Prostate gland (tissue), 2 donors: Measurements from ENCODE around the gene NRF1. TPM values are rescaled to one million over a fixed set of nuclear protein-coding genes. Genes with fewer than 3 reads are reported as not detected.
A peak's percentile ranks its signal among the peaks of the same experiment; 100 is the strongest.

ENCODE experiments used
- DNase-seq: peaks from one replicate; pipeline ENCODE4 v3.0.0-alpha.2; 2019; ENCODE audit warnings: low spot score
- H3K27ac ChIP-seq, 2 donors: fragments of 200-600 bp; sonication (generic); 2 replicates each; pipeline ENCODE4 v1.5.1; 2017 to 2019
- H3K27me3 ChIP-seq: fragments of 200-600 bp; sonication (generic); replicated peaks from 2 replicates; pipeline ENCODE4 v1.5.1; 2019; ENCODE audit not compliant: insufficient read depth
- H3K36me3 ChIP-seq, 2 donors: fragments of 200-600 bp; sonication (generic); 1 replicate in 1 of 2; 2 replicates in 1 of 2; pipeline versions ENCODE4 v1.5.1 to v1.8.1; 2017 to 2019
- H3K4me1 ChIP-seq: fragments of 200-600 bp; sonication (generic); replicated peaks from 2 replicates; pipeline ENCODE4 v1.5.1; 2019
- H3K4me3 ChIP-seq, 2 donors: fragments of 200-600 bp; sonication (generic); 2 replicates each; pipeline ENCODE4 v1.5.1; 2017 to 2019
- H3K9me3 ChIP-seq: fragments of 200-600 bp; sonication (generic); 2 replicates; pipeline ENCODE4 v1.5.1; 2017
- POLR2A ChIP-seq: fragments of 450-650 bp; IDR thresholded peaks from one replicate; pipeline ENCODE4 v1.6.1; 2016; ENCODE audit warnings: antibody characterized with exemption, mild to moderate bottlenecking
- POLR2AphosphoS5 ChIP-seq: sonication (generic); formaldehyde crosslinking; IDR thresholded peaks from one replicate; pipeline ENCODE4 v1.6.1; 2017; ENCODE audit warnings: antibody characterized with exemption
- WGBS: methylation state at CpG from one replicate; pipeline ENCODE4 v1.1.5; 2018; 5-methylcytosine and 5-hydroxymethylcytosine counted together
- intact Hi-C: fragments of 100-400 bp; cut with DNase I; formaldehyde crosslinking; loops from one replicate; pipeline ENCODE4 v1.14.2; 2022
- total RNA-seq, 2 donors: library from RNA; depleted of rRNA; stranded (reverse); fragments of >200 nt; gene quantifications; one replicate each; pipeline ENCODE4 v1.1.0, GENCODE V29; 2016
- TF ChIP-seq, protein P1 (sequence below), 4 experiments: fragments of 200-600 bp in 2 of 4; fragments of 450-650 bp in 2 of 4; sonication (generic) in 2 of 4; IDR thresholded peaks; 1 replicate in 3 of 4; 2 replicates in 1 of 4; pipeline ENCODE4 v1.5.1; 2016 to 2019; ENCODE audit warnings: antibody characterized with exemption in 4 of 4, mild to moderate bottlenecking in 2 of 4, moderate library complexity in 2 of 4

Gene NRF1
- total RNA-seq, 2 donors from 2014 or later = 22.3 to 27.0 TPM

DNA sequence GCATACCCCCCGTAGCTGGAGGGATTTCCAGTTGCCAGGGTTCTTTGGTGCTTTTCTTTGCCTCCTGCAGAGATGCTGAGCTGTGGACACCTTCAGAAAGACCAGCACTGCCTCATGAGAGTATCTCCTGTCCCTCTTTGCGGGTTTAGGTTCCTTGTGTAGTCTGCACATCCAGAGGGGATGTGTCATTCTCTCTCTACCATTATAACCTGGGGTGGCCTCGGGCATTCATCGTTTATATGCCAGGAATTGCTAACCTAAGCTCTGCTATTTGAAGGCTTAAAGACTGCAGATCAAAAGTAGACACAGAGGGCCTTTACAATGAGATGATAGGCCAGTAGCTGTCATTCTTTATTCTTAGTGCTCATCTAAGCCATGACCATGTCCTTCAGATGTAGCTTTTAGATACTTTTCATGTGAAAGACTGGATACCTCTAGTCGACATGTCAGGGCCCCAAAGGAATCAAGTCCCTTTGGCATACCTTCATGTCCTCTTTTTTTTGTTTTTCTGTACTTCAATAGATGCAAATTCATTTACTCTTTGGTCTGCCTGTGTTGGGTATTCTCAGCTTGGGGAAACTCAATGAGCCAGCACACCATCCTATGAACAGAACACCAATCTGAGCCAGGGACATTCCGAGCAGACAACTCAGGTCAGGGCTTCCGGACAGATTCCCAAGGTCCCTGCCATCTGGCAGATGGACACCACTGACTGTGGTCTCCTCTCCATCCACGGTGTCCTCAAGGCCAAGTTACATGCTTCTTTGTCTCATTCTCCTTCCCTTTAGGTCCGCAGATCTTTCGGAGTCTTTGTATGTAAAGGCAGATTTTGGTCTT lies 129.3 kb downstream of the NRF1 start:
- DNase-seq = no peak
- TF ChIP-seq POLR2AphosphoS5 (no peak), POLR2A (no peak)
- TF ChIP-seq, protein P1, sequence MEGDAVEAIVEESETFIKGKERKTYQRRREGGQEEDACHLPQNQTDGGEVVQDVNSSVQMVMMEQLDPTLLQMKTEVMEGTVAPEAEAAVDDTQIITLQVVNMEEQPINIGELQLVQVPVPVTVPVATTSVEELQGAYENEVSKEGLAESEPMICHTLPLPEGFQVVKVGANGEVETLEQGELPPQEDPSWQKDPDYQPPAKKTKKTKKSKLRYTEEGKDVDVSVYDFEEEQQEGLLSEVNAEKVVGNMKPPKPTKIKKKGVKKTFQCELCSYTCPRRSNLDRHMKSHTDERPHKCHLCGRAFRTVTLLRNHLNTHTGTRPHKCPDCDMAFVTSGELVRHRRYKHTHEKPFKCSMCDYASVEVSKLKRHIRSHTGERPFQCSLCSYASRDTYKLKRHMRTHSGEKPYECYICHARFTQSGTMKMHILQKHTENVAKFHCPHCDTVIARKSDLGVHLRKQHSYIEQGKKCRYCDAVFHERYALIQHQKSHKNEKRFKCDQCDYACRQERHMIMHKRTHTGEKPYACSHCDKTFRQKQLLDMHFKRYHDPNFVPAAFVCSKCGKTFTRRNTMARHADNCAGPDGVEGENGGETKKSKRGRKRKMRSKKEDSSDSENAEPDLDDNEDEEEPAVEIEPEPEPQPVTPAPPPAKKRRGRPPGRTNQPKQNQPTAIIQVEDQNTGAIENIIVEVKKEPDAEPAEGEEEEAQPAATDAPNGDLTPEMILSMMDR (IDR thresholded peaks at IDR 0.05) = no peak
- 70% methylated on average over 10 of the region's 10 CpGs for WGBS
- Histone ChIP-seq H3K4me3 (no peak overlapping the region), H3K4me1 (peaks cover 8% of the 10 kb centered on the region), H3K27ac (no peak overlapping the region), H3K27me3 (no peaks in the 10 kb centered on the region), H3K9me3 (no peaks in the 10 kb centered on the region), H3K36me3 (no peaks in the 10 kb centered on the region)
- intact Hi-C loops = no loop called here

DNA sequence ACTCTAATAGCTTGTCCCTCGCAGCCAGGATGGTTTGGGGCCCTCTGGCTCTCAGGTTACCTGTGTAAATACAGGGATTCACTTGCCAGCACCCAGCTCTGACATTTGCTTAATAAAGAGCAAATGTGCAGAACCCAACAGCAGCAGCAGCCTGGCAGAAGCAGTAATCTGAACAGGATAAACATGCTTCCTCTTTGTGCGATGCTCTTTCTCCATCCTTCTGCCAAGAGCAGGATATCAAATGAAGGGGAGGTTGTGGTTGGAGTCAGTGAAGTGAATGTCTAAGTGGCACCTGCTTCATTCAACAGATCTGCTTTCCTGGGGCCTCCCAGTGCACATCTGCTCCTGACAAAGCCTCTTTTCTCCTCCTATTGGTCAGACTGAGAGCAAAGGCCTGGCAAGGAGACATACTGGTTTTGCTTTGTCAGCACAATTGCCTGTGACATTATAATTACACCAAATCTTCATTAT lies 130.3 kb downstream of the NRF1 start:
- WGBS = 12% methylated on average over 2 of the region's 2 CpGs
- H3K9me3 ChIP-seq = no peaks in the 10 kb centered on the region
- peak; percentile 33 for DNase-seq
- H3K27ac ChIP-seq = no peak overlapping the region
- peaks cover 8% of the 10 kb centered on the region for H3K4me1 ChIP-seq
- H3K4me3 ChIP-seq = no peak overlapping the region
- TF ChIP-seq, protein P1 (IDR thresholded peaks at IDR 0.05) = no peak
- TF ChIP-seq POLR2AphosphoS5 = no peak
- no peak for TF ChIP-seq POLR2A
- no peaks in the 10 kb centered on the region for H3K36me3 ChIP-seq
- intact Hi-C loops = no loop called here
- no peaks in the 10 kb centered on the region for H3K27me3 ChIP-seq

DNA sequence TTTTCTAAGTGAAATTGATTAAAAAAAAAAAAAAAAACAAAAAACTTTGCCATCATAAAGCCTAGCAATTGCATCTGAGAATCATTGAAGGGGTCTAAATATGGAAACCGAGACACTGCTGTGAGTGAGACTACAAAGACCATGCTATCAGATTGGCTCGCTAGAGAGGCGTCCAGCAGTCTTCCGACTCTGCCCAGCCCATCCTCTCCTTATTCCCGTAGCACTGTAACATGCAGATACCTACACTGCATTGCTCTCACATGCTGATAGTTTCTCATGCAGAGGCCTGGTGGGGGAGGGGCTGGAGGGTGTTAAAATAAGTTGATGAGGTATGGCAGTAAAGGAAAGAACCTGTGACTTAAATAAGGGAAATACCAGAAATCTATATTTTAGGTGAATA lies 130.7 kb downstream of the NRF1 start:
- H3K4me3 ChIP-seq = no peak overlapping the region
- no peaks in the 10 kb centered on the region for H3K36me3 ChIP-seq
- no peaks in the 10 kb centered on the region for H3K9me3 ChIP-seq
- intact Hi-C loops = no loop called here
- H3K27me3 ChIP-seq = no peaks in the 10 kb centered on the region
- 72% methylated on average over 5 of the region's 5 CpGs for WGBS
- no peak for DNase-seq
- peaks cover 8% of the 10 kb centered on the region for H3K4me1 ChIP-seq
- no peak overlapping the region for H3K27ac ChIP-seq
- TF ChIP-seq POLR2AphosphoS5 (no peak), POLR2A (no peak)
- TF ChIP-seq, protein P1 (IDR thresholded peaks at IDR 0.05) = no peak

DNA sequence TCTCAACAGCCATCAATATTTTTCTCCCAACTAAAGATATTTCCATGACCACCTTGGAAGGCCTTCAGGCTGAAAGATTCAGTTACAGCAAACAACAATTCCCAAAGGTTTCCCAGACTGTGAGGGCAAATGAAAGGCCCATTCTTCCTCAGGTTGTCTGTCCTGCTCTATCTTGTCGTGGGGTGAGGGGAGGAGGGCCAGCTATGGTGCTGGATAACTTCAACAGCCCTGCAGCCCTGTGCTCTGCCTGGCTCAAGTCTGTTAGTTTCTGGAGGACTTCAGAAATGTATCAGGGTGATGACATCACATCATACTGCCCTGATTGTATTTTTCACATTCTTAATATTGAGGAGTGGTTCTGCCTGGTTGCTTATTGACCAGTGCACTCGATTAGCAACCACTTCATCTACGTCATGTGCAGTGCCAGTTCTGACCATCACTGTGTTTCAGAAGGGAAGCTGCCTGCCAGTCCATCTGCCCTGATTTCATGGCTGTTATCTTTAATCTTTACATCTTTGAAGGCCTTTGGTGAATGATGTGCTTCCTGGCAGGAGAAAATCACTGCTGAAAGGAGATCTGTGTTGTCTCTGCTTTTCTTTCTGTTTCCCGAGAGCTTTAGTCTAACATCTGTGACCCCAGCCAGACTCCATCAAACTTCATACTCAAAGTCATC lies 135.5 kb downstream of the NRF1 start:
- Histone ChIP-seq H3K27ac (no peak overlapping the region), H3K9me3 (no peaks in the 10 kb centered on the region), H3K36me3 (no peaks in the 10 kb centered on the region), H3K4me1 (no peaks in the 10 kb centered on the region), H3K4me3 (no peak overlapping the region), H3K27me3 (no peaks in the 10 kb centered on the region)
- no peak for DNase-seq
- intact Hi-C loops = no loop called here
- TF ChIP-seq, protein P1 (IDR thresholded peaks at IDR 0.05) = no peak
- TF ChIP-seq POLR2AphosphoS5 (no peak), POLR2A (no peak)
- 84% methylated on average over 4 of the region's 4 CpGs for WGBS
